Measurements from ENCODE around the gene CCAR1. TPM values are rescaled to one million over a fixed set of nuclear protein-coding genes. Genes with fewer than 3 reads are reported as not detected.
"Not testable (repeated sequence)": the region's sequence is repeated elsewhere in the genome, so short reads cannot be mapped to it uniquely, and the experiment has no call there.

Gene CCAR1
- polyA plus RNA-seq, 1 donor from 2014 or later: 51.4 TPM

DNA sequence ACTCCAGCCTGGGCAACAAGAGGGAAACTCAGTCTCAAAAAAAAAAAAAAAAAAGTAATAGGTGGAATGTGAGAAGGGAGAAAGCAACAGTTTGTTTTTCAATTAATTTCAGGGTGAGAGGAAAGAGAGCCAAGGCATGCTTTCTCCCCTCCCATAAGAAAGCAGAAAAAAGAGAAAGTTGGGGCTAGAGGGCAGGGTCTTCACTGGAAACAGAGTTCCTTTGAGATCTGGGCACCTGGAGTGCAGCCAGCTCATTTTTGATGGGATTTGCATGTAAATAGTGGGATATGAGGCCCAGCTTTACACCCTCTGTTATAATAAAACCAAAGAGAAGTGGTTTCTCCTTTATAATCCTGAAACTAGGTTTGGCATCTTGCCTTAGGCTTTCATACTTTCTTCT lies 92.5 kb downstream of the CCAR1 start:
- Histone ChIP-seq H3K9ac (ENCODE audit: low read length) (no peak overlapping the region), H3K9me2 (ENCODE audit: insufficient read depth, low read length) (no peaks in the 10 kb centered on the region), H3K4me3 (ENCODE audit: low read length) (no peak overlapping the region), H3K27me3 (ENCODE audit: insufficient read depth, low read depth, low read length) (no peaks in the 10 kb centered on the region), H3K36me3 (ENCODE audit: insufficient read depth, low read length) (no peaks in the 10 kb centered on the region), H3K79me2 (replicated peaks; ENCODE audit: insufficient read depth, low read length) (no peaks in the 10 kb centered on the region), H3K27ac (ENCODE audit: low read length) (no peak overlapping the region), H2AFZ (ENCODE audit: low read depth, low read length) (no peak overlapping the region), H3F3A (ENCODE audit: insufficient read depth, low read length, poor library complexity, severe bottlenecking) (no peaks in the 10 kb centered on the region), H3K9me3 (ENCODE audit: low read length) (no peaks in the 10 kb centered on the region), H3K4me2 (ENCODE audit: low read length) (no peak overlapping the region), H4K20me1 (ENCODE audit: insufficient read depth) (no peaks in the 10 kb centered on the region)
- no peak for TF ChIP-seq TAF1 (IDR thresholded peaks at IDR 0.05; ENCODE audit: low read depth)

DNA sequence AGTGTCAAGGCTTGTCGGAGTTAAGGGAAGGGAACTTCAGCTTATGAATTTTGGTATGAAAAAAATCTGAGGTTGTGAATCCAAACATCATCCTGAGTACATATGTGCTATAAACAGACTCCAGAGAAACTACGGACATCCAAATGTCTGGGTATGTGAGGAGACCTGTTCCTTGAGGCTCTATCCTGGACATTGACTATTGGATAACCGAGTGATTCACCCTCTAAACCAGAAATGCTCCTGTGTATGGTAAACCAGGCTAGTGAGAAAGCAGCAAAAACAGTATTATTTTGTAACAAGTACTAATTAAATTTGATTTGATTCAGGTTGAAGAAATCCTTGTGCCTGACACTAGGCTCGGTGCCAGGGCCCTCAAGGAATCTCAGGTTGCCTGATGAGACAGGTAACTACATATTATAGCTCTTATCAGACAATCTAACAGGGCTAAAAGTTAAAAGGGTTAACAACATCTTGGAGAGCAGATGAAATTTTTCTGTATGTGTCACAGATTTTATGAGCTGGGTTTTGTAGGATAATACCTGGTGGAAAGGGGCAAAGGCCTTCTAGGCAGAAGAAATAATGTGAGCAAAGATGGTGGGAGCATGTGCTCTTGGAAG lies 95.9 kb downstream of the CCAR1 start:
- no peaks in the 10 kb centered on the region for H3K9me2 ChIP-seq (ENCODE audit: insufficient read depth, low read length)
- H3K27ac ChIP-seq (ENCODE audit: low read length): no peak overlapping the region
- TF ChIP-seq, protein P1, sequence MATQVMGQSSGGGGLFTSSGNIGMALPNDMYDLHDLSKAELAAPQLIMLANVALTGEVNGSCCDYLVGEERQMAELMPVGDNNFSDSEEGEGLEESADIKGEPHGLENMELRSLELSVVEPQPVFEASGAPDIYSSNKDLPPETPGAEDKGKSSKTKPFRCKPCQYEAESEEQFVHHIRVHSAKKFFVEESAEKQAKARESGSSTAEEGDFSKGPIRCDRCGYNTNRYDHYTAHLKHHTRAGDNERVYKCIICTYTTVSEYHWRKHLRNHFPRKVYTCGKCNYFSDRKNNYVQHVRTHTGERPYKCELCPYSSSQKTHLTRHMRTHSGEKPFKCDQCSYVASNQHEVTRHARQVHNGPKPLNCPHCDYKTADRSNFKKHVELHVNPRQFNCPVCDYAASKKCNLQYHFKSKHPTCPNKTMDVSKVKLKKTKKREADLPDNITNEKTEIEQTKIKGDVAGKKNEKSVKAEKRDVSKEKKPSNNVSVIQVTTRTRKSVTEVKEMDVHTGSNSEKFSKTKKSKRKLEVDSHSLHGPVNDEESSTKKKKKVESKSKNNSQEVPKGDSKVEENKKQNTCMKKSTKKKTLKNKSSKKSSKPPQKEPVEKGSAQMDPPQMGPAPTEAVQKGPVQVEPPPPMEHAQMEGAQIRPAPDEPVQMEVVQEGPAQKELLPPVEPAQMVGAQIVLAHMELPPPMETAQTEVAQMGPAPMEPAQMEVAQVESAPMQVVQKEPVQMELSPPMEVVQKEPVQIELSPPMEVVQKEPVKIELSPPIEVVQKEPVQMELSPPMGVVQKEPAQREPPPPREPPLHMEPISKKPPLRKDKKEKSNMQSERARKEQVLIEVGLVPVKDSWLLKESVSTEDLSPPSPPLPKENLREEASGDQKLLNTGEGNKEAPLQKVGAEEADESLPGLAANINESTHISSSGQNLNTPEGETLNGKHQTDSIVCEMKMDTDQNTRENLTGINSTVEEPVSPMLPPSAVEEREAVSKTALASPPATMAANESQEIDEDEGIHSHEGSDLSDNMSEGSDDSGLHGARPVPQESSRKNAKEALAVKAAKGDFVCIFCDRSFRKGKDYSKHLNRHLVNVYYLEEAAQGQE (IDR thresholded peaks at IDR 0.05; ENCODE audit: borderline replicate concordance): no peak
- TF ChIP-seq EP300 (conservative IDR thresholded peaks at IDR 0.05; ENCODE audit: poor library complexity, severe bottlenecking) (no peak), TAF1 (IDR thresholded peaks at IDR 0.05; ENCODE audit: low read depth) (no peak), POLR2AphosphoS5 (IDR thresholded peaks at IDR 0.05) (no peak), SMC3 (conservative IDR thresholded peaks at IDR 0.05; ENCODE audit: poor library complexity) (no peak), EZH2 (IDR thresholded peaks at IDR 0.05; ENCODE audit: borderline replicate concordance, insufficient read depth, low read length, poor library complexity, severe bottlenecking) (no peak), RAD21 (conservative IDR thresholded peaks at IDR 0.05) (no peak), MXI1 (conservative IDR thresholded peaks at IDR 0.05; ENCODE audit: poor library complexity, severe bottlenecking) (no peak)
- TF ChIP-seq, protein P2, sequence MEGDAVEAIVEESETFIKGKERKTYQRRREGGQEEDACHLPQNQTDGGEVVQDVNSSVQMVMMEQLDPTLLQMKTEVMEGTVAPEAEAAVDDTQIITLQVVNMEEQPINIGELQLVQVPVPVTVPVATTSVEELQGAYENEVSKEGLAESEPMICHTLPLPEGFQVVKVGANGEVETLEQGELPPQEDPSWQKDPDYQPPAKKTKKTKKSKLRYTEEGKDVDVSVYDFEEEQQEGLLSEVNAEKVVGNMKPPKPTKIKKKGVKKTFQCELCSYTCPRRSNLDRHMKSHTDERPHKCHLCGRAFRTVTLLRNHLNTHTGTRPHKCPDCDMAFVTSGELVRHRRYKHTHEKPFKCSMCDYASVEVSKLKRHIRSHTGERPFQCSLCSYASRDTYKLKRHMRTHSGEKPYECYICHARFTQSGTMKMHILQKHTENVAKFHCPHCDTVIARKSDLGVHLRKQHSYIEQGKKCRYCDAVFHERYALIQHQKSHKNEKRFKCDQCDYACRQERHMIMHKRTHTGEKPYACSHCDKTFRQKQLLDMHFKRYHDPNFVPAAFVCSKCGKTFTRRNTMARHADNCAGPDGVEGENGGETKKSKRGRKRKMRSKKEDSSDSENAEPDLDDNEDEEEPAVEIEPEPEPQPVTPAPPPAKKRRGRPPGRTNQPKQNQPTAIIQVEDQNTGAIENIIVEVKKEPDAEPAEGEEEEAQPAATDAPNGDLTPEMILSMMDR (IDR thresholded peaks at IDR 0.05; ENCODE audit: poor library complexity, severe bottlenecking): no peak
- no peaks in the 10 kb centered on the region for H3F3A ChIP-seq (ENCODE audit: insufficient read depth, low read length, poor library complexity, severe bottlenecking)
- no peaks in the 10 kb centered on the region for H3K79me2 ChIP-seq (replicated peaks; ENCODE audit: insufficient read depth, low read length)
- no peak overlapping the region for H3K4me3 ChIP-seq (ENCODE audit: low read length)
- no peaks in the 10 kb centered on the region for H4K20me1 ChIP-seq (ENCODE audit: insufficient read depth)
- H2AFZ ChIP-seq (ENCODE audit: low read depth, low read length): no peak overlapping the region
- H3K9me3 ChIP-seq (ENCODE audit: low read length): no peaks in the 10 kb centered on the region
- H3K9ac ChIP-seq (ENCODE audit: low read length): no peak overlapping the region
- H3K36me3 ChIP-seq (ENCODE audit: insufficient read depth, low read length): no peaks in the 10 kb centered on the region
- H3K4me2 ChIP-seq (ENCODE audit: low read length): no peak overlapping the region
- no peaks in the 10 kb centered on the region for H3K27me3 ChIP-seq (ENCODE audit: insufficient read depth, low read depth, low read length)

DNA sequence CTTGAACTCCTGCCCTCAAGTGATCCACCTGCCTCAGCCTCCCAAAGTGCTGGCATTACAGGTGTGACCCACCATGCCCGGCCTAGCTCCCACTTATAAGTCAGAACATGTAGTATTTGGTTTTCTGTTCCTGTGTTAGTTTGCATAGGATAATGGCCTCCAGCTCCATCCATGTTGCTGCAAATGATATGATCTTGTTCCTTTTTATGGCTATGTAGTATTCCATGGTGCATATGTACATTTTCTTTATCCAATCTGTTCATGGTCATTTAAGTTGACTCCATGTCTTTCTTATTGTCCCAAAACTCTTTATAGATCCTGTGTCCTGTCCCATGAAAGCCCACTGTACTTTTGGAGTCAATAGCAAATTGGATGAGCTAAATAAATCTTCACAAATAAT lies 99.3 kb downstream of the CCAR1 start:
- H3K4me2 ChIP-seq (ENCODE audit: low read length); H3F3A ChIP-seq (ENCODE audit: insufficient read depth, low read length, poor library complexity, severe bottlenecking); H3K27ac ChIP-seq (ENCODE audit: low read length); H3K9me3 ChIP-seq (ENCODE audit: low read length); H3K36me3 ChIP-seq (ENCODE audit: insufficient read depth, low read length); H2AFZ ChIP-seq (ENCODE audit: low read depth, low read length); H3K9me2 ChIP-seq (ENCODE audit: insufficient read depth, low read length); H3K79me2 ChIP-seq (replicated peaks; ENCODE audit: insufficient read depth, low read length); H4K20me1 ChIP-seq (ENCODE audit: insufficient read depth); H3K9ac ChIP-seq (ENCODE audit: low read length); H3K27me3 ChIP-seq (ENCODE audit: insufficient read depth, low read depth, low read length); H3K4me3 ChIP-seq (ENCODE audit: low read length): not testable (repeated sequence)

DNA sequence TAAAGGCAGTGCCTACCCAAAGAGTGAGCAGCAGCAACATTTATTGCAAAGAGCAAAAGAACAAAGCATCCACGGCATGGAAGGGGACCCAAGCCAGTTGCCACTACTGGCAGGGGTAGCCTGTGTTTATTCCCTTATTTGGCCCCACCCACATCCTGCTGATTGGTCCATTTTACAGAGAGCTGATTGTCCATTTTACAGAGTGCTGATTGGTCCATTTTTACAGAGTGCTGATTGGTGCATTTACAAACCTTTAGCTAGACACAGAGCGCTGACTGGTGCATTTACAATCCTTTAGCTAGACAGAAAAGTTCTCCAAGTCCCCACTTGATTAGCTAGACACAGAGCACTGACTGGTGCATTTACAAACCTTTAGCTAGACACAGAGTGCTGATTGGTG lies 101.6 kb downstream of the CCAR1 start:
- H3K27me3 ChIP-seq (ENCODE audit: insufficient read depth, low read depth, low read length); H3K9ac ChIP-seq (ENCODE audit: low read length); H2AFZ ChIP-seq (ENCODE audit: low read depth, low read length); H3K4me3 ChIP-seq (ENCODE audit: low read length); H3F3A ChIP-seq (ENCODE audit: insufficient read depth, low read length, poor library complexity, severe bottlenecking); H3K27ac ChIP-seq (ENCODE audit: low read length); H3K36me3 ChIP-seq (ENCODE audit: insufficient read depth, low read length); H3K9me2 ChIP-seq (ENCODE audit: insufficient read depth, low read length); H3K79me2 ChIP-seq (replicated peaks; ENCODE audit: insufficient read depth, low read length); H3K9me3 ChIP-seq (ENCODE audit: low read length); H3K4me2 ChIP-seq (ENCODE audit: low read length); H4K20me1 ChIP-seq (ENCODE audit: insufficient read depth): not testable (repeated sequence)

Data from neural cell (in vitro differentiated cells).